Suprapubic skin (tissue), 4 donors: Measurements from ENCODE around the gene PKLR. TPM values are rescaled to one million over a fixed set of nuclear protein-coding genes. Genes with fewer than 3 reads are reported as not detected.

Experiments
- DNase-seq, 2 donors: peaks; one replicate each; pipeline ENCODE4 v3.0.0-alpha.2; 2019; ENCODE audit warnings: low spot score in 2 of 2
- H3K27ac ChIP-seq: fragments of 200-600 bp; sonication (generic); one replicate; pipeline ENCODE4 v1.5.1; 2019
- H3K27me3 ChIP-seq: fragments of 200-600 bp; sonication (generic); one replicate; pipeline ENCODE4 v1.5.1; 2019
- H3K36me3 ChIP-seq: fragments of 200-600 bp; sonication (generic); one replicate; pipeline ENCODE4 v1.5.1; 2019
- H3K4me1 ChIP-seq: fragments of 200-600 bp; sonication (generic); one replicate; pipeline ENCODE4 v1.5.1; 2019
- H3K4me3 ChIP-seq: fragments of 200-600 bp; sonication (generic); one replicate; pipeline ENCODE4 v1.5.1; 2019; ENCODE audit warnings: mild to moderate bottlenecking
- H3K9me3 ChIP-seq: fragments of 200-600 bp; sonication (generic); one replicate; pipeline ENCODE4 v1.5.1; 2019
- EP300 ChIP-seq: sonication (generic); formaldehyde crosslinking; IDR thresholded peaks from one replicate; pipeline ENCODE4 v1.6.1; 2017; ENCODE audit warnings: antibody characterized with exemption
- POLR2A ChIP-seq, 2 donors: fragments of 450-650 bp; IDR thresholded peaks; one replicate each; pipeline ENCODE4 v1.6.1; 2017; ENCODE audit warnings: antibody characterized with exemption in 2 of 2, mild to moderate bottlenecking in 2 of 2, moderate library complexity in 2 of 2
- POLR2AphosphoS5 ChIP-seq, 3 donors: sonication (generic); formaldehyde crosslinking; IDR thresholded peaks; one replicate each; pipeline ENCODE4 v1.6.1; 2017; ENCODE audit warnings: antibody characterized with exemption in 3 of 3
- WGBS: methylation state at CpG from one replicate; pipeline ENCODE4 v1.1.5; 2018; 5-methylcytosine and 5-hydroxymethylcytosine counted together
- total RNA-seq, 4 donors: library from RNA; depleted of rRNA; stranded (reverse); fragments of >200 nt; gene quantifications; one replicate each; pipeline ENCODE4 v1.1.0, GENCODE V29; 2016
- TF ChIP-seq, protein P1 (sequence below), 2 donors: fragments of 200-600 bp in 1 of 2; fragments of 450-650 bp in 1 of 2; sonication (generic) in 1 of 2; IDR thresholded peaks; one replicate each; pipeline ENCODE4 v1.5.1; 2016 to 2019; ENCODE audit warnings: antibody characterized with exemption in 2 of 2, mild to moderate bottlenecking in 1 of 2, moderate library complexity in 1 of 2

PKLR gene
- total RNA-seq, 4 donors from 2014 or later, result 0.24 to 2.5 (median 2.1) TPM

DNA sequence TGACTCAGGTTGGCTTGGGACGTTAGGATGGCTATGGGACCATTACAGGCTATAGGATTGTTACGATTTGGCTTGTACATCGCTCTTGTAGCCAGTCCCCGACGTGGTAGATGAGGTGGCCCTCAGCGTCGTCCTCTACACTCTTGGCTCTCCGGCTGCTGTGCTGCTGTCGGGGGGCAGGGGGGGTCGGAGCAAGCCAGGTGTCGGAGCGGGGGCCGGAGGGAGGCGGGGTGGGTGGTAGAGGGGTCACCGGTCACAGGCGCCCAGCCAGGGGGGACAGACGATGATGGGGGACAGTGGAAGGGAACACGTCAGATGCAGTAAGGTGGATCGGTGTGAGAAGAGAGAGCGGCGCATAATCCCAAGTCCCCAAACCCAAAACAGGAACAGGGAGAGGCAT is 32.6 kb downstream of the PKLR start:
- Histone ChIP-seq H3K27ac (no peak overlapping the region), H3K27me3 (no peaks in the 10 kb centered on the region), H3K36me3 (peaks cover 76% of the 10 kb centered on the region), H3K9me3 (no peaks in the 10 kb centered on the region), H3K4me1 (peaks cover 24% of the 10 kb centered on the region), H3K4me3 (no peak overlapping the region)
- TF ChIP-seq, protein P1, sequence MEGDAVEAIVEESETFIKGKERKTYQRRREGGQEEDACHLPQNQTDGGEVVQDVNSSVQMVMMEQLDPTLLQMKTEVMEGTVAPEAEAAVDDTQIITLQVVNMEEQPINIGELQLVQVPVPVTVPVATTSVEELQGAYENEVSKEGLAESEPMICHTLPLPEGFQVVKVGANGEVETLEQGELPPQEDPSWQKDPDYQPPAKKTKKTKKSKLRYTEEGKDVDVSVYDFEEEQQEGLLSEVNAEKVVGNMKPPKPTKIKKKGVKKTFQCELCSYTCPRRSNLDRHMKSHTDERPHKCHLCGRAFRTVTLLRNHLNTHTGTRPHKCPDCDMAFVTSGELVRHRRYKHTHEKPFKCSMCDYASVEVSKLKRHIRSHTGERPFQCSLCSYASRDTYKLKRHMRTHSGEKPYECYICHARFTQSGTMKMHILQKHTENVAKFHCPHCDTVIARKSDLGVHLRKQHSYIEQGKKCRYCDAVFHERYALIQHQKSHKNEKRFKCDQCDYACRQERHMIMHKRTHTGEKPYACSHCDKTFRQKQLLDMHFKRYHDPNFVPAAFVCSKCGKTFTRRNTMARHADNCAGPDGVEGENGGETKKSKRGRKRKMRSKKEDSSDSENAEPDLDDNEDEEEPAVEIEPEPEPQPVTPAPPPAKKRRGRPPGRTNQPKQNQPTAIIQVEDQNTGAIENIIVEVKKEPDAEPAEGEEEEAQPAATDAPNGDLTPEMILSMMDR (IDR thresholded peaks at IDR 0.05), result no peak
- TF ChIP-seq POLR2A (IDR thresholded peaks at IDR 0.05), result no peak
- TF ChIP-seq POLR2AphosphoS5 (IDR thresholded peaks at IDR 0.05), result no peak
- TF ChIP-seq EP300, result no peak
- DNase-seq, result no peak
- 89% methylated on average over 21 of the region's 21 CpGs for WGBS

- 94% methylated on average over 2 of the region's 2 CpGs for WGBS
- no peak for TF ChIP-seq POLR2A (IDR thresholded peaks at IDR 0.05)
- H3K27ac ChIP-seq, result no peak overlapping the region
- H3K27me3 ChIP-seq, result no peaks in the 10 kb centered on the region
- H3K9me3 ChIP-seq, result no peaks in the 10 kb centered on the region
- H3K36me3 ChIP-seq, result peaks cover 83% of the 10 kb centered on the region
- H3K4me3 ChIP-seq, result no peak overlapping the region
- H3K4me1 ChIP-seq, result peaks cover 22% of the 10 kb centered on the region
- DNase-seq, result no peak
Observed at GRCh38 chr1:155267373-155267772, 33.9 kb downstream of the PKLR start.

DNA sequence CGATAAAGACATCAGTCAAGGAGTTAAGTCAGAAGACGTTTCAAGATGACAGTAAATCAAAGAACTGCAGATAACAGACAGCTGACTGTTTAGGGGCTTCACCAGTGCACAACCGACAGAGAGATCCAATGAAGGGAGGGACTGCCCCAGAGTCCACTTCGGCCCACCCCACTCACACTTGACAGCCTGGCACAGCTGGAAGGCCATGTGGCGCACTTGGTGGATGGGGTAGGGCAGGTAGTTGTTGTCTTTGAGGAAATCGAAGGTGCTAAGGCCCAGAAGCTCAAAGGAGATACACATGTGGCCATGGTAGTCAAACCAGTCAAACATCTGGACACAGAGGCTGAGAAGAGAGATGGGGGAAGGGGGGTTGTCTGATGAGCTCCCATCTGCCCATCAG is 34.7 kb downstream of the PKLR start:
- no peaks in the 10 kb centered on the region for H3K9me3 ChIP-seq

DNA sequence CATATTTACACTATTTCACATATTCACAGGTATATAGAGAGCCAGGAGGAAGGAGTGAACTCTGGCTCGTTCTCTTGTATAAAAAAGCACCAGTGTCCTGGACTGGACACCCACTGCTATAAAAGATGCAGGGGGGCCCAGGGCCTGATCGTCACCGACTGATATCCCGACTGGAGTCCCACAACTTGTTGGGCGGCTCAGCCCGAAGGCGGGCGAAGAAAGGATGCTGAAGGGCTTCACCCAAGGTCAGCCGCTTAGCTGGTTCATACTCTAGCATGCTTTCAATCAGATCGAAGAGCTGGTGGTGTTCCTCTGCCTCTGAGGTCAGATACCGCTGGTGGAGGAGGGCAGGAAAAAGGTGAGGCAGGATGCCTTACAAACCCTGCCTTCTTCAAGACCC is 38.2 kb downstream of the PKLR start:
- Histone ChIP-seq H3K27me3 (no peaks in the 10 kb centered on the region), H3K9me3 (no peaks in the 10 kb centered on the region), H3K36me3 (peaks cover 71% of the 10 kb centered on the region), H3K27ac (no peak overlapping the region), H3K4me1 (peaks cover 23% of the 10 kb centered on the region), H3K4me3 (no peak overlapping the region)
- WGBS, result 86% methylated on average over 11 of the region's 11 CpGs
- DNase-seq, result no peak
- no peak for TF ChIP-seq EP300
- TF ChIP-seq, protein P1 (IDR thresholded peaks at IDR 0.05), result no peak
- TF ChIP-seq POLR2AphosphoS5 (IDR thresholded peaks at IDR 0.05), result no peak
- TF ChIP-seq POLR2A (IDR thresholded peaks at IDR 0.05), result no peak

More for the DNA sequence above, 34.7 kb downstream of the PKLR start:
- H3K4me1 ChIP-seq, result peaks cover 18% of the 10 kb centered on the region
- 78% methylated on average over 6 of the region's 6 CpGs for WGBS
- H3K27ac ChIP-seq, result no peak overlapping the region
- no peak overlapping the region for H3K4me3 ChIP-seq
- TF ChIP-seq, protein P1 (IDR thresholded peaks at IDR 0.05), result no peak
- no peak for TF ChIP-seq EP300
- peaks cover 83% of the 10 kb centered on the region for H3K36me3 ChIP-seq
- DNase-seq, result no peak
- no peaks in the 10 kb centered on the region for H3K27me3 ChIP-seq

DNA sequence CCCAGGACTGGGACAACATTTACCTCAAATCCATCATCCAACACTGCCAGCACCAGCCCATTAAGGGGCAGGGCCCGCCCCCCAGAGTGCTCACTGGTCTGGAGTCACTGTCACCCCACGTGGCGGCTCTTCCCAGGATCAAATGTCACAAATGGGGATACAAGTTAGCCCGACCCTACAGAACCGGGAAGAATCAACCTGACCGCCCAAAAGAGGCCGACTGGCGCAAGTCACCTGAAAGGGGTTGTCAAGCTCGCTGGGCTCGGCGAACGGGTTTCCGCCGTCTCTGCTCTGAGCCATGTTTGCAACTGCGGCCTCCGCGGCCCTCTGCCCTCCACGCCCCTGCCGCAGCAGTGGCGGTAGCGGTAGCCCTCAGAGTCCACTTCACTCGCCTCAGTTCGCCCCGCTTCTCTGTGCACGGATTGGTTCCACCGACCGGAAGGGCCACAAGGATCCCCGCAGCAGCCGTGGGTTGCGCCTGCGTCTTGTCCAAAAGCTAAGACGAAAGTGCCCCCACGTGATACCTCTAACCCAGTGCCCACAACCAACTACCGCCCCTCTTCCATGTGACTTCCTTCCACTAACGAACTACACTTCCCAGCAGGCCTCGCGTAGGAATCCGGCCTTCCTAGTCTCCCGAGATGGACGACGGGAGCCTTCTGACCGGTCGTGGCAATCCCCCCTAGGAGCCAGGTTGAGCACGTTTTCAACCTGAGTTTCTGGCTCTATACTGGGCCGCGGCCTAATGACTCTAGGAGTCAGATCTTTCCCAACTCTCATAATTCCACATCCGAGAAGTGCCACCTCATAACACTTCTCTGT is 39.2 kb downstream of the PKLR start, which contains the start of gene SCAMP3:
Gene SCAMP3, minus strand, starts transcription at position 509 of the 822 bp plus-strand sequence. Its CDS starts 209 bp downstream, at position 300.
- Histone ChIP-seq H3K4me1 (peaks cover 23% of the 10 kb centered on the region), H3K36me3 (peaks cover 67% of the 10 kb centered on the region), H3K27ac (peak within 1 kb of the TSS; percentile 87), H3K4me3 (peak within 1 kb of the TSS; percentile 94), H3K9me3 (no peaks in the 10 kb centered on the region), H3K27me3 (no peaks in the 10 kb centered on the region)
- TF ChIP-seq EP300 (no peak), POLR2A (IDR thresholded peaks at IDR 0.05) (peak in 1 of 2 donors; percentile 70), POLR2AphosphoS5 (IDR thresholded peaks at IDR 0.05) (peak in 2 of 3 donors; percentile 61 to 79)
- TF ChIP-seq, protein P1 (IDR thresholded peaks at IDR 0.05), result no peak
- DNase-seq, result peak; percentile 98
- 0% methylated on average over 37 of the region's 47 CpGs for WGBS
